Right cardiac atrium (tissue), 5 donors: Measurements from ENCODE around the gene KRTAP5-5. TPM values are rescaled to one million over a fixed set of nuclear protein-coding genes. Genes with fewer than 3 reads are reported as not detected.
"Not testable (repeated sequence)": the region's sequence is repeated elsewhere in the genome, so short reads cannot be mapped to it uniquely, and the experiment has no call there.

ENCODE experiments used
- ATAC-seq, 2 donors: fragments of 200-7000 bp; cut with Tn5 transposase; one replicate each; pipeline versions ENCODE4 v1.8.0 to v1.9.1; 2020; ENCODE audit warnings: moderate library complexity in 2 of 2, mild to moderate bottlenecking in 1 of 2
- DNase-seq, 3 donors: peaks; one replicate each; pipeline ENCODE4 v3.0.0-alpha.2; 2020
- H3K27ac ChIP-seq: one replicate; pipeline ENCODE4 v1.5.1; 2013; ENCODE audit warnings: mild to moderate bottlenecking, low read length, control low read depth, moderate library complexity
- H3K27me3 ChIP-seq: one replicate; pipeline ENCODE4 v1.6.1; 2013; ENCODE audit not compliant: control insufficient read depth, insufficient read depth
- H3K4me1 ChIP-seq: one replicate; pipeline ENCODE4 v1.6.1; 2013; ENCODE audit warnings: low read length; ENCODE audit not compliant: control insufficient read depth, insufficient read depth
- H3K4me3 ChIP-seq: one replicate; pipeline ENCODE4 v1.5.1; 2013; ENCODE audit warnings: low read length, control low read depth
- H3K9me3 ChIP-seq: one replicate; pipeline ENCODE4 v1.6.1; 2013; ENCODE audit warnings: low read length; ENCODE audit not compliant: control insufficient read depth
- WGBS: extraction: QIAGEN DNeasy Blood & Tissue Kit; methylation state at CpG from one replicate; pipeline ENCODE4 v1.1.7; 2013; 5-methylcytosine and 5-hydroxymethylcytosine counted together
- intact Hi-C, 4 donors: fragments of 100-400 bp; cut with DNase I; formaldehyde crosslinking; loops; one replicate each; pipeline versions ENCODE4 v1.11.0 to v1.14.0; 2022 to 2023
- polyA plus RNA-seq: library from polyadenylated mRNA; stranded (reverse); fragments of 200-250 nt; gene quantifications from one replicate; pipeline ENCODE4 v1.2.3, GENCODE V29; 2013
- total RNA-seq, 4 donors: library from RNA; stranded (reverse); fragmentation: NEBNext Ultra II Directional; extraction: Animal tissue kit (Norgen Biotek cat#: 25700); gene quantifications; one replicate each; pipeline ENCODE4 v1.2.1, GENCODE V29; 2021
- donor health status: healthy with polysubstance abuse.
- donor health status: DM: no; HTN: yes; CAD: no.
- donor health status: DM: no; HTN: no; CAD: no.
- donor health status: DM: no; HTN: yes; CAD: no; lungs with severe emphysema.
- donor health status: DM: yes; HTN: yes; CAD: no.

KRTAP5-5 gene
- total and polyA plus RNA-seq, 5 donors: not detected

DNA sequence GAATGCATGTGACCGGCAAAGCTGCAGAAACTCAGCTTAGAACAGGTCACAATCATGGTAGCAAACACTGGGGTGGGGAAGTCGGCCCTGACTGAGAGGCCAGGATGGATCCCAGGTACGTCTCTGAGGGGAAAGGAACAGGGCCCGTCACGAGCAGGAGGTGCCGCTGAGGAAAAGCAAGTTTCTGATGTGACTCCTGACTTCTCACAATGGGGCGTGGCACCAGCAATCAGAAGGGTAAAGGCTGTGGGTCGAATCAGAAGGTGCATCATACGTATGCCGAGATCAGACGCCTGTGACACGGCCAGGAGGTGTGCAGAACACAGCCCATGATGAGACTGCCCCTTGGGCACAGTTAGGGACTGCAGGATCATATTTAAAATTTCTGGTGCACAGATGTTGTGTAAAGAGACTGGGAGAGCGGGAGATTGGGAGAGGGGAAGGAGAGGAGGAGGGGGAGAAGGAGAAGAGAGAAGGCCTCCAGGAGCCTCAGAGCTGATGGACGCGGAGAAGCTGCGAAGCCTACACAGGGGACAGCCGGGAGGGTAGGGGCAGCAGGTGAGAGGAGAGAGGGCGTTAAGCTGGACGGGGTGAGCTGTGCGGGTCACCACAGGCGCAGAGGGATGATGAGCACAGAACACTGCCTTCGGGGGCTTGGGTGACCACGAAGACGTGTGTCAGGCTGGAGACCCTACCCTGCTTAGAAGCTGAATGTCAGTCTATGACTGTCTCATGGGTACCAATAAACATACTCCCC lies 30.7 kb downstream of the KRTAP5-5 start:
- H3K27ac ChIP-seq: no peak overlapping the region
- H3K27me3 ChIP-seq: no peaks in the 10 kb centered on the region
- ATAC-seq: no peak
- H3K4me1 ChIP-seq: no peaks in the 10 kb centered on the region
- no peaks in the 10 kb centered on the region for H3K9me3 ChIP-seq
- intact Hi-C loops: no loop called here
- no peak for DNase-seq
- no peak overlapping the region for H3K4me3 ChIP-seq
- 78% methylated on average over 24 of the region's 24 CpGs for WGBS

DNA sequence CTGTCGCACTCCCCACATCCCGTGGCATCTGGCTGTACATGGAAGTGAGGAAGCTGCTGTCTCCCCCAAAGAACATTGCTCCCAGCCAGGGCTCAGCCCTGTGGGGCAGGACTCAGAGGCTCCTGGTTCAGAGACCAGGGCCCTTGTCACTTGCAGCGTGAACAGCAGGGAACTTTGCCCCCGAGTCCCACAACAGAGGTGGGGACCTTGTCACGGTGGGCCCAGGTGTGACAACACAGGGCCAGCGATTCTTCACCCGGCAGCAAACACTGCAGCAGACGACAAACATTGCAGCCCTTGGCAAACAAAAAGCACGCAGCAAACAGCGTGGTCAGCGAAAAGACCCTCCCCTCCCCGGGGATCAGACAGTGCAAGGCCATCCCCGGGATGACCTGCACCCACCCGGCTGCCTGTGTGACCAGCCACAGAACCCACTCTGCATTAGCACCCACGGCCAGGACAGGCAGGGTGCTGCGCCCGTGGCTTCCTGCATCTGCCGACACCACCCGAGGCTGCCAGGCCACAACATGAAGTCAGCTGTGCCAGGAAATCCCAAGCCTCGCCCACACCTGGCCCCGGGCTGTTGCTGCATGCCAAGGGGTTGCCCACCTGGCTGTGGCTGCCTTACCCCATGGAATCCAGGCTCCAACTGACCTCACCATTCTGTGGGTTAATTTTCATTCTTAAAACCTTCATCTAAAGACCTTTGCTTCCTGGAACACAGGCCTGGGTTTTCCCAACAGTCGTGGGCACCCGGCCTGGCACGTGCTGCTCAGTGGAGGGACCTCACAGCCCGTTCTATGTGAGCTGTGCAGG lies 32.1 kb downstream of the KRTAP5-5 start:
- intact Hi-C loops, DNase-seq, H3K4me3 ChIP-seq, ATAC-seq, H3K4me1 ChIP-seq, H3K9me3 ChIP-seq, H3K27me3 ChIP-seq, H3K27ac ChIP-seq: not testable (repeated sequence)
- WGBS: 88% methylated on average over 20 of the region's 25 CpGs

DNA sequence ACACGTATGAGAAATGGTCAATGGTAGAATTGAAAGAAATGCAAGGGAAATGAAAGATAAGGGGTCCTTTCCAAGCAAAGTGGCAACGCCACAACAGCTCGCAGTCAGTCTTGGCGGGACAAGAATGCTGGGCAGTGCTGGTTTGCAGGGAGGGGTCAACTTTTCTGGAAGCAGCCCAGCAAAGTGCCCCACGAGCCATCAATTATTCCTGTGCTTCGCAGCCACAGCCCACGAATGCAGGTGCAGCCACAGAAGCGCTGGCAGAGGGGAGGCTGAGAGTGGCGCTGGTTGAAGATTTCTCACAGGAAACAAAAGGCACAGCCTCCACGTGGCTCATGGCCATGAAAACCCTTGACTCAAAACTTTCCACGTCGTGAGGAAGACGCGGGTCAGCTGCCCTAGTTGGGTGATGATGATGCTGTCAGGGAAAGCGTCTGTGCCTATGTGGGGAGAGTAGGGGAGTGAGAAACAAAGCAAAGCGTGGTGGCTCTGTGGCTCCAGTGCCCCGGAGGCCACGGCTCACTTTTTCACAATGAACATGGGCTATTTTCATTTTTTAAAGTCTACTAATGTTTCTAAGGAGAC lies 33.2 kb downstream of the KRTAP5-5 start:
- intact Hi-C loops, H3K9me3 ChIP-seq, H3K27ac ChIP-seq, H3K27me3 ChIP-seq, DNase-seq, H3K4me1 ChIP-seq, H3K4me3 ChIP-seq, ATAC-seq: not testable (repeated sequence)
- WGBS: 76% methylated on average over 18 of the region's 18 CpGs

DNA sequence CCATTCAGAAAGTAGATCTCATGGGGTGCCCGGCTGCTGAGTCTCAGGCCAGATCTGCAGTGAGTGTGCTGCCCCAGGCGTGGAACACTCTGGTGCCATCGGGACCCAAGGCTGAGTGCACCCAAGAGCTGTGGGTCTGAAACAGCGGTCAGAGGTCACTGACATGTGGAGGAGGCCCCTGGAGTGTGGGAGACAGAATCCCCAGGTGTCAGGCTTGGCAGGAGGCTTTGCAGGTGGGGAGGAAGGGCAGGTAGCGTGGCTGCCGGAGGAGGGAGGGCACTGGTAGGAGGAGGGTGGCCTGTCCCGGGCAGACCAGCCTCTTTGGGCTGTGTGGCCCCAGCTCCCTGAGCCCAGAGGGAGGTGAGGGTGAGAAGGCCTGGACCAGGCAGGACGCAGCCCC lies 35.7 kb downstream of the KRTAP5-5 start:
- H3K27ac ChIP-seq: no peak overlapping the region
- intact Hi-C loops: no loop called here
- DNase-seq: no peak
- ATAC-seq: no peak
- 78% methylated on average over 6 of the region's 8 CpGs for WGBS
- H3K27me3 ChIP-seq: no peaks in the 10 kb centered on the region
- no peaks in the 10 kb centered on the region for H3K9me3 ChIP-seq
- H3K4me3 ChIP-seq: no peak overlapping the region
- H3K4me1 ChIP-seq: peaks cover 5% of the 10 kb centered on the region

DNA sequence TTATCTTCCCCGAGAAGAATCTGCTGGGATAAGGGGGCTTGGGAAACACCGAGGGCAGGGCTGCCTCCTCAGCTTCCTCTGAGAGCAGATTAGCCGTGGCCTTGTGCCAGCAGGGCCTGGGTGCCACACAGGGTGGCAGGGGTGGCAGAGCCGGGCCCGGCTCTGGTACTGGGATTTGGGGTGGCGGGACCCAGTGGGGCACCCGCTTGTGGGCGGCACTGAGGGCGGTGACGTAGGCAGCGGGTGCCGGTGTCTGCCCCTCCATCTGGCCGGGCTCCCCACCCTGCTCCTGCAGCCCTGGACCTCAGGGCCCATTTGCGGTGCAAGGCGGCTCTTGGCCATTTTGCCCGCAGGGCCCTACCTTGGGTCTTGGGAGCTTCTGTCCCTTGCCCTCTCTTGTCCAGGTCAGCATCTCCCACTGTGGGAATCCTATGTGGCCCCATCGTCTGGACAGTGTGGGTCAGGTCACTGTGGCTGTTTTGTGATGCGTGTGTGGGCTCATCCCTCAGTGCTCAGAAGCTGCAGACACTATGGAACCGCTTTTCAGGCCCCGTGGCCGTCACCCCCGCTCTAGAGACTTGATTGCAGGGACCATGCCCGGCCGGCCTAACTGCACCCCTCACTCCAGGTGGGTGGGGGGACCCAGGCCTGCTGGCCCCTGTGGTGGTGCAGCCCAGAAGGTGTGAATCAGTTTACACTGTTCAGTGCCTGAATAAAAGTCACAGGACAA lies 37.7 kb downstream of the KRTAP5-5 start:
- H3K4me3 ChIP-seq: no peak overlapping the region
- WGBS: 77% methylated on average over 24 of the region's 24 CpGs
- peaks cover 5% of the 10 kb centered on the region for H3K4me1 ChIP-seq
- DNase-seq: no peak
- H3K27ac ChIP-seq: no peak overlapping the region
- no peaks in the 10 kb centered on the region for H3K9me3 ChIP-seq
- intact Hi-C loops: no loop called here
- no peaks in the 10 kb centered on the region for H3K27me3 ChIP-seq
- ATAC-seq: peak in 1 of 2 donors; percentile 27

DNA sequence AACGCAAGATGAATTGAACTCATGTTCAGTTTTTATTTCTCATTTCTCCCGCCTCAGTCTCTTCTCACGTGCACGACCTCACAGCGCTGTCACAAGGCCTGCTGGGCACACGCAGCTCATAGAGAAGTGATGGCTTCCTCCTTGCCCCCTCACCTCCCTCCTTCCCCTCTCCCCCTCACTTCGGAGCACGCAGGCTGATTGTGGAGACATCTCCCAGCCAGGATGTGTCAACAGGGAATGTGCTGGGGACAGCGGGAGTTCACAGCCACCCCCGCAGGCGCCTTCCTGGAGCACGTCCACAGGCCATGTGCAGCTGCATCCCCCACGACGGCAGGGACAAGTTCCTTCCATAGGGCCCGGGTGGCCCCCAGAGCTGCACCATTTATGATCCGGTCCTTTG lies 38.3 kb downstream of the KRTAP5-5 start:
- 23% methylated on average over 16 of the region's 16 CpGs for WGBS
- peak in 2 of 3 donors; percentile 61 to 70 for DNase-seq
- H3K4me3 ChIP-seq: no peak overlapping the region

DNA sequence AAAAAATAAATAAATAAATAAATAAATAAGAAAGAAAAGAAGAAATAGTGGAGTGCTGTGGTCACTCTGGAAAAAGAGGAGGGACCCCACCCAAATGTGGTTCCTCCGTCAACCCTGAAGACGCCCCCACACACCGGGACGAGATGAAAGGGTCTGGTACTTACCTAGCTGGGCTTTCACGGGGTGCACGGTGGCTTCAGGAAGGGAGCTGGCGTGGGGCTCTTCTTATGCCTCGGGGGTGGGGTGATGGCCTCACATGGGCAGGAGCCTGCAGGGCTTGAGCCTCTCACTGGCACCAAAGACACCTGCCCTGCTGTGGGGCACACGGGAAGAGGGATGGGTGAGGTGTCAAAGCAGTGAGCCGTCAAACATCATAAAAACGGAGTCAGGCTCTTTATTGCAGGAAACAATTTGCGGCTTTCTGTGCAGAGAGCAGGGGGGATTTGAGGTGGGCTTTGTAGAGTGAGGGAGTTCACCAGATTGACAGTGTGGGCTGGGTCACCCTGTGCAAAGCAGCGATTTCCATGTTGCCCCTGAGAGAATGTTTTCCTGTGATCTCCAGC lies 39.4 kb downstream of the KRTAP5-5 start:
- intact Hi-C loops: no loop called here
- DNase-seq (no peak), ATAC-seq (no peak)
- no peak overlapping the region for H3K27ac ChIP-seq
- no peaks in the 10 kb centered on the region for H3K9me3 ChIP-seq
- WGBS: 85% methylated on average over 13 of the region's 13 CpGs
- H3K4me3 ChIP-seq: no peak overlapping the region
- peaks cover 5% of the 10 kb centered on the region for H3K4me1 ChIP-seq
- H3K27me3 ChIP-seq: no peaks in the 10 kb centered on the region

More for the DNA sequence above, 38.3 kb downstream of the KRTAP5-5 start:
- no peaks in the 10 kb centered on the region for H3K9me3 ChIP-seq
- peak; percentile 48 to 63 for ATAC-seq
- intact Hi-C loops: no loop called here
- no peaks in the 10 kb centered on the region for H3K27me3 ChIP-seq
- H3K4me1 ChIP-seq: peaks cover 5% of the 10 kb centered on the region
- H3K27ac ChIP-seq: no peak overlapping the region

DNA sequence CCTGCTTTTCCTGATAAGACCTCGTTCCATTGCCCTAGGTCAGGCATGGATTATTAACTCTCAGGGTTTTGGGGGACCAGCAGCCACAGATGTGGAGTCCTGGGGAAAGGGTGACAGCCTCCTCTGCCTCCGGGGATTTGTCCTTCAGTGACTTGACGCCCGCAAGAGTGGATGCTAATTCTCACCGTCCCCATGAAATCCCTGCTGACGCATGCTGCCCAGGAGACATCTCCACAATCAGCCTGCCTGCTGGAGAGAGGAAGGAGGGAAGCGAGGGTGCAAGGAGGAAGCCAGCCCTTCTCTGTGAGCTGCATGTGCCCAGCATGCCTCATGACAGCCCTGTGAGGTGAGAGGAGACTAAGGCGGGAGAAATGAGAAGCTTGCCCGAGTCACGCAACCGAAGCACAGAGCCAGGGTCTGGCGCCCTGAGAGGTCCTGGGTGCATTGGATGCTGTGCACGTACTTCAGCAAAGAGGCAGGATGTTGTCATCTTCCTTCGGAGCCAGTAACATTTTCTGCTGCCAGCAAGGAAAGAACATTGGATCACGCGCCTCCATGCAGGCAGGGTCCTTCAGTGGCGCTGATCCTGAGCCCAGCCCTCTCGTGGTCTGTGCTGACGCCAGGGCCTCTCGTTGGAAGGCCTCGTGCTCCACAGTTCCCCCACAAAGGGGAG lies 40.1 kb downstream of the KRTAP5-5 start:
- peak in 1 of 3 donors; percentile 58 for DNase-seq
- Histone ChIP-seq H3K9me3 (no peaks in the 10 kb centered on the region), H3K4me1 (peaks cover 5% of the 10 kb centered on the region), H3K27me3 (no peaks in the 10 kb centered on the region), H3K4me3 (no peak overlapping the region), H3K27ac (no peak overlapping the region)
- no peak for ATAC-seq
- intact Hi-C loops: no loop called here
- 43% methylated on average over 21 of the region's 21 CpGs for WGBS

DNA sequence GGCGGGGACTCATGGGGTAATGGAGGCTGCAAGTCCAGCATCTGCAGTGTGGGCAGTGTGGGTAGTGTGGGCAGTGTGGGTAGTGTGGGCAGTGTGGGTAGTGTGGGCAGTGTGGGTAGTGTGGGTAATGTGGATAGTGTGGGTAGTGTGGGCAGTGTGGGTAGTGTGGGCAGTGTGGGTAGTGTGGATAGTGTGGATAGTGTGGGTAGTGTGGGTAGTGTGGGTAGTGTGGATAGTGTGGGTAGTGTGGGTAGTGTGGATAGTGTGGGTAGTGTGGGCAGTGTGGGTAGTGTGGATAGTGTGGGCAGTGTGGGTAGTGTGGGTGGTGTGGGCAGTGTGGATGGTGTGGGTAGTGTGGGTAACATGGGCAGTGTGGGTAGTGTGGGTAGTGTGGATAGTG lies 40.9 kb downstream of the KRTAP5-5 start:
- H3K4me1 ChIP-seq, H3K27ac ChIP-seq, H3K27me3 ChIP-seq, H3K9me3 ChIP-seq, intact Hi-C loops, ATAC-seq, DNase-seq, H3K4me3 ChIP-seq: not testable (repeated sequence)
- 96% methylated on average over 1 of the region's 1 CpG for WGBS

DNA sequence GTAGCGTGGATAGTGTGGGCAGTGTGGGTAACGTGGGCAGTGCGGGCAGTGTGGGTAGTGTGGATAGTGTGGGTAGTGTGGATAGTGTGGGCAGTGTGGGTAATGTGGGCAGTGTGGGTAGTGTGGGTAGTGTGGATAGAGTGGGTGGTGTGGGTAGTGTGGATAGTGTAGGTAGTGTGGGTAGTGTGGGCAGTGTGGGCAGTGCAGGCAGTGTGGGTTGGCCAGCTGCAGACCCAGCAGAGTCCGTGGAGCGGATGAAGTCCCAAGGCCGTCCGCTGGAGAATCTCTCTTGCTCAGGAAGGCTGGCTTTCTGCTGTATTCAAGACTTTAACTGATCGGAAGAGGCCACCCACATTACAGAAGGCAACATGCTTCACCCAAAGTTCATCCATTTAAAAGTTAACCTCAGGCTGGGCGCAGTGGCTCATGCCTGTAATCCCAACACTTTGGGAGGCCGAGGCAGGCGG lies 41.4 kb downstream of the KRTAP5-5 start:
- no peak overlapping the region for H3K4me3 ChIP-seq
- 87% methylated on average over 11 of the region's 11 CpGs for WGBS
- H3K4me1 ChIP-seq: peaks cover 5% of the 10 kb centered on the region
- ATAC-seq: no peak
- no peak overlapping the region for H3K27ac ChIP-seq
- intact Hi-C loops: no loop called here
- no peak for DNase-seq
- no peaks in the 10 kb centered on the region for H3K27me3 ChIP-seq
- H3K9me3 ChIP-seq: no peaks in the 10 kb centered on the region
